ENCODE data around the gene CLDND2. TPM values are rescaled to one million over a fixed set of nuclear protein-coding genes. Genes with fewer than 3 reads are reported as not detected.
A peak's percentile ranks its signal among the peaks of the same experiment; 100 is the strongest.

Gene CLDND2
- total RNA-seq, 1 experiment from 2014 or later, result 0.27 TPM

GRCh38 chr19:51337141-51337860 is 31.5 kb downstream of the CLDND2 start:
- no peak for DNase-seq (ENCODE audit: extremely low read depth, low read depth)

- DNase-seq (ENCODE audit: extremely low read depth, low read depth), result no peak
Observed at GRCh38 chr19:51333836-51334460, 34.9 kb downstream of the CLDND2 start.

DNA sequence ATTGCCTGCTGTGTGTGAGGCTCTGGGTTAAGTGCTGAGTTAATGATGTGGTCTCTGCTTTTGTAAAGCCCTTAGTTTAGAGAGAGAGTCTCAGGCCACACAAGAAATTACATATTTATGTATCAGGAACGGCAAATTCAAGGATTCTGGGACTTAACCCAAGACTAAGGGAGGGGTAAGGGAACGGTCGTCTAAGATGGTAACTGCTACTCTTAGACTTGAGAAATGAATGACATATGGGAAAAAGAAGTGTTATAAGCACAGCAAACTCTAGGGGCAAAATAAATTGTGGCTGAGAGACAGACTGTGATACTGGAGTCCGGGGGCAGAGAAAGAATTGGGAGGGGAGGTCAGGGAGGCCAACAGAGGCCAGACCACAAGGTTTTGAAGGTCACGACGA is 37.1 kb downstream of the CLDND2 start:
- no peak for DNase-seq (ENCODE audit: extremely low read depth, low read depth)

DNA sequence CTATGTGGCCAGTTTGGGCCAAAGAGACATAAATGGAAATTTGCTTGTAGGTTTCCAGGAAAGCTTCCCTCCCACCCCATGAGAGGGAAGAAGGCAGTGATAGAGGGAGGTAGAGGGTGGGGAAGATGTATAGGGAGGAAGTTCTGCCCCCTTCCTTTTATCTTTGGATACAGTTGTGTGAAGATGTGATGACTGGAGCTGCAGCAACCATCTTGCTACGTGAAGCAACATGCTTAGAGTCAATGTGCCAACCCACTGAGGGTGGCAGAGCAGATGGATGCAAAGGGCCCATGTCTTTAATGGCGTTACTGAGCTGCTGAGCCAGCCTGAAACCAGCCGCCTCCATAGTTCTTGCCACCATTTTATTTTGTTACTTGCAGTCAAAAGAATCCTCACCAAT is 37.6 kb downstream of the CLDND2 start:
- no peak for DNase-seq (ENCODE audit: extremely low read depth, low read depth)

GRCh38 chr19:51330366-51330765 is 38.4 kb downstream of the CLDND2 start:
- no peak for DNase-seq (ENCODE audit: extremely low read depth, low read depth)

GRCh38 chr19:51329411-51329810 is 39.4 kb downstream of the CLDND2 start:
- no peak for DNase-seq (ENCODE audit: extremely low read depth, low read depth)

GRCh38 chr19:51327066-51328001 is 41.5 kb downstream of the CLDND2 start:
- DNase-seq (ENCODE audit: extremely low read depth, low read depth), result peak; percentile 65

GRCh38 chr19:51326216-51327065 is 42.4 kb downstream of the CLDND2 start:
- DNase-seq (ENCODE audit: extremely low read depth, low read depth), result no peak

- DNase-seq (ENCODE audit: extremely low read depth, low read depth), result no peak
Observed at GRCh38 chr19:51325161-51325976, 43.4 kb downstream of the CLDND2 start.

DNA sequence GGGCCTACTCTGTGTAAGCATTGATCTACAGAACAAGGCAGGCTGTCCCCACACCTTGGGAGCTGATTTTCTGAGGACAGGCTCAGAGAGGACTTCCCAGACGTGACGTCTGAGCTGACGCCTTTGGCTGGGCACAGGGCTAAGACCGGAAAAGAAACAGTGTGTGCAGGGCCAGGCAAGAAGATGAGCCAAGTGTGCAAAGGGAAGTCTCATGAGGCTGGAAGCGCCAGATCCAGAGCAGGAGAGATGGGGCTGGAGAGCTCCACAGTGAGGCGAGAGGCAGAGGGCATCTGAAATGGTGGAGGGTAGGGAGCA is 44.7 kb downstream of the CLDND2 start:
- no peak for DNase-seq (ENCODE audit: extremely low read depth, low read depth)

GRCh38 chr19:51323481-51324166 is 45.2 kb downstream of the CLDND2 start:
- DNase-seq (ENCODE audit: extremely low read depth, low read depth), result no peak

GRCh38 chr19:51321799-51322198 is 47.0 kb downstream of the CLDND2 start:
- no peak for DNase-seq (ENCODE audit: extremely low read depth, low read depth)

GRCh38 chr19:51320280-51320657 is 48.5 kb downstream of the CLDND2 start:
- DNase-seq (ENCODE audit: extremely low read depth, low read depth), result no peak

GRCh38 chr19:51319649-51320279 is 49.0 kb downstream of the CLDND2 start:
- DNase-seq (ENCODE audit: extremely low read depth, low read depth), result no peak

DNA sequence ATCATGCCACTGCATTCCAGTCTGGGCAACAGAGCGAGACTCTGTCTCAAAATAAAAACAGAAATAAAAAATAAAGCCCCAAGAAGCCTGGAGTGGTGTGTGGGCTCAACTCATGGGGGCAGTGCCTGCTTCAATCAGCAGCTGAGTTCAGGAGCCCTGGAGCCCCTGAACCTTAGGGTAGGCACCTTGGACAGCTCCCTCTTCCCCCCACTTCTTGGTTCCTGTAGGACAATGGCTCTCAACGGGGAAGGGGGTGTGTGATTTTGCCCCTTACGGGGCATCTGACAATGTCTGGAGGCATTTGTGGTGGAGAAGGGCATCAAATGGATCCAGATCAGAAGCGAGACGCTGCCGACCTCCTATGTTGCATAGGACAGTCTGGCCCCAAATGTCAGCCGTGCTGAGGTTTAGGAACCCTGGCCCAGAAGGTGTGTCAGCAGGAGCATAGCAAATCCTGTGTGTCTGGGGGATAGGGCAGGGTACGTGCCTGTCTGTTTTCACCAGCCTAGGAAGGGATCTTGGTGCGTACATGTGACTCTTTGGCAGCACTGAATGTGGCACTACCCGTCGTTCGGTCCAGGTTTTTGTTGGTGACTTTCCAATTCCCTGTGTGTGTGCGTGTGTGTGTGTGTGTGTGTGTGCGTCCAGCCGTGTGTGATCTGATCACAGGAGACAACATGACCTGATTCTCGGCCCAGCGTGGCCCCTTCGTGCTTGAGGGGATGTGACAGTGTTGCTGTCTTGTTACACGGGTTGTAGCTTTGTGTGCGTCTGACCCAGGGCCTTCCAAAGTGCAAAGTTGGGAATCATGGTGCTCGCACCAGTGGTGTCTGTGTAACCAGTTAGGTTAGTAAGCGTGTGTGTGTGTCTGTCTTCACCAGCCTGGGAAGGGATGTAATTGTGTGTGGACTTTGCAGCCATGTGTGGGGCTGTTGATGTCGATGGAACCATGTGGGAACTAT is 49.8 kb downstream of the CLDND2 start:
- no peak for DNase-seq (ENCODE audit: extremely low read depth, low read depth)

- no peak for DNase-seq (ENCODE audit: extremely low read depth, low read depth)
Observed at GRCh38 chr19:51317968-51318367, 50.8 kb downstream of the CLDND2 start.

DNA sequence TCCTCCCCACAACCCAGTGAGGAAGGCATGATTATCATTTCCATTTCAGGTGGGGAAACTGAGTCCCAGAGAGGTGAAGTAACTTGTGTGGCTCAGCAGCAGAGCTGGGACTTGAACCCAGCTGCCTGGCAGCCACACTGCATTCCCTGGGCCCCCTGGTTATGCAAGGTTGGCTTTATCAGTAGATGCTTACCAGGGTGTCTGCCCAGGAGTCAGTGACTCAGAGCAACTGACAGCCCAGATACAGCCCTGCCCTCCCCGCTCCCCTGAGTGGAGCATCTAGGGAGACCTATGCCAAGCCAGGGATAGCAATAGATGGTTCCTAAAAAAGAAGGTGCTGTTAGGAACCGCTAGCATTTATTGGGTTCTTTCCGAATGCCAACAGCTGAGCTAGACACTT is 51.4 kb downstream of the CLDND2 start:
- no peak for DNase-seq (ENCODE audit: extremely low read depth, low read depth)

All from NCI-H460 (cell line).